VCaP (cell line): ENCODE measurements around the gene RBM12.

ENCODE experiments used
- H3K27ac ChIP-seq: fragments of 450-650 bp; 2 replicates; pipeline ENCODE4 v1.5.1; 2017
- TF ChIP-seq, protein P1 (sequence below): fragments of 450-650 bp; conservative IDR thresholded peaks from 2 replicates; pipeline ENCODE4 v1.5.1; 2017; ENCODE audit warnings: mild to moderate bottlenecking, moderate library complexity

Gene RBM12

DNA sequence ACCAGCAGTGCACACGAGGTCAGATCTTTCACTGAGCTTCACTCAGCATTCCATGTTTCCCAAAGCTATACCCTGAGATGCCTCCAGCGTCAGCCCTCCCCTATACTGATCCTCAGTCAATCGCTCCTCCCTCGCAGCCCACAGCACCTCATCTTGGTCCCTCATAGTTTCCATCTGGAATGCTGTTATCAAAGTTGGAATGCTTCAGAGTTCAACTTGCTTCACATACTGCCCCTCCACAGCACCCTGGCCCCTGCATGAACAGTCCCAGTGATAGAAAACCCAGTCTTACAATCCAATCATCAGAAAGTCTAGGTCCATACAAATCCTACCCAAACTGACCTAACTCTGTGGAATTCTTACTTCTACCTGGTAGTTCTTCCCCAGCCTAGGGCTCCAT is 29.0 kb downstream of the RBM12 start:
- TF ChIP-seq, protein P1, sequence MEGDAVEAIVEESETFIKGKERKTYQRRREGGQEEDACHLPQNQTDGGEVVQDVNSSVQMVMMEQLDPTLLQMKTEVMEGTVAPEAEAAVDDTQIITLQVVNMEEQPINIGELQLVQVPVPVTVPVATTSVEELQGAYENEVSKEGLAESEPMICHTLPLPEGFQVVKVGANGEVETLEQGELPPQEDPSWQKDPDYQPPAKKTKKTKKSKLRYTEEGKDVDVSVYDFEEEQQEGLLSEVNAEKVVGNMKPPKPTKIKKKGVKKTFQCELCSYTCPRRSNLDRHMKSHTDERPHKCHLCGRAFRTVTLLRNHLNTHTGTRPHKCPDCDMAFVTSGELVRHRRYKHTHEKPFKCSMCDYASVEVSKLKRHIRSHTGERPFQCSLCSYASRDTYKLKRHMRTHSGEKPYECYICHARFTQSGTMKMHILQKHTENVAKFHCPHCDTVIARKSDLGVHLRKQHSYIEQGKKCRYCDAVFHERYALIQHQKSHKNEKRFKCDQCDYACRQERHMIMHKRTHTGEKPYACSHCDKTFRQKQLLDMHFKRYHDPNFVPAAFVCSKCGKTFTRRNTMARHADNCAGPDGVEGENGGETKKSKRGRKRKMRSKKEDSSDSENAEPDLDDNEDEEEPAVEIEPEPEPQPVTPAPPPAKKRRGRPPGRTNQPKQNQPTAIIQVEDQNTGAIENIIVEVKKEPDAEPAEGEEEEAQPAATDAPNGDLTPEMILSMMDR, result no peak
- H3K27ac ChIP-seq, result peak overlapping the region; percentile 17; the same call in 1 of the 2 replicates

DNA sequence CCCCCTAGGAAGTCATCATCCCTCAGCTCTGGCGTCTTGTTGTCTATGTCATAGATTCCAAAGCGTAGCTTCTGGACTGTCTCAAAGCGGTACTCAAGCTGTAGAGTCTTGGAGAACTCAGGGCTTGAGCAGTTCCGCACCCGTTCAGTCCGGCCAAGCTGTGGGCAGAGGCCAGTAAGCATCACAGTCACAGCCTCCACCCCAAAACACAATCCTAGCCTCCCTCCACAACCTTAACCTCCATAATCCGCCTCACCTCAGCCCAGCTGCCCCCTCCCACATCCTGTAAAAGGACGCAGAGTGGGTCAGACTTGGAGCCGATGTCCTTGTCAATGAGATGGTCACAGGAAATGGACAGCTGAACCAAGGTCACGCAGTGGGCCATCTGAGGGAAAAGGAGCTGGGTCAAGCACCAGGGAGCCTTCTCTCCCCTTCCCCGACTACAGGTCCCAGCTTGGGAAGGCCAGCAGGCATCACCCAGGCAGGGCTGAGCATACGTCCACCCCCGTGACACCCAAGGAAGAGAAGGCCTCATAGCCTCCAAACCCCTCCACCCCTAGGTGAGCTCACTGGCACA is 32.1 kb downstream of the RBM12 start:
- TF ChIP-seq, protein P1, result no peak
- no peak overlapping the region for H3K27ac ChIP-seq

DNA sequence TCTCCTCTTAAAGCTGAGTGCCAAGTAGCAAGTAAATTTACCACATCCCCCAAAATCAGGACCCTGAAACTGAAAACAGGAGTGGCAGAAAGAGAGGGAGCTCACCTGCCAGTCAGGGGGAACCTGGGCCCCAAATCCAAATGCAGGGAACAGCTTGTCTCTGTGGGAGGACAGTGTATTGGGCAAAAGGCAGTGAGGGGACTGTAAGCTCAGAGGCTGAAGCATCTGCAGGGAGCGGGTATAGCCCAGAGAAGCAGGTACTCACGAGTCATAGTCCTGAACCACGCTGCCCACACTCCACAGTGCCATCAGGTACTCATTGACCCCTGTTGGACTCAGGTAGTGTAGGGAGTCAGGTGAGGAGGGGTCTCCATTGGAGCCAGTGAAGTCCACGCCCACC is 34.1 kb downstream of the RBM12 start:
- H3K27ac ChIP-seq, result no peak overlapping the region
- TF ChIP-seq, protein P1, result no peak

DNA sequence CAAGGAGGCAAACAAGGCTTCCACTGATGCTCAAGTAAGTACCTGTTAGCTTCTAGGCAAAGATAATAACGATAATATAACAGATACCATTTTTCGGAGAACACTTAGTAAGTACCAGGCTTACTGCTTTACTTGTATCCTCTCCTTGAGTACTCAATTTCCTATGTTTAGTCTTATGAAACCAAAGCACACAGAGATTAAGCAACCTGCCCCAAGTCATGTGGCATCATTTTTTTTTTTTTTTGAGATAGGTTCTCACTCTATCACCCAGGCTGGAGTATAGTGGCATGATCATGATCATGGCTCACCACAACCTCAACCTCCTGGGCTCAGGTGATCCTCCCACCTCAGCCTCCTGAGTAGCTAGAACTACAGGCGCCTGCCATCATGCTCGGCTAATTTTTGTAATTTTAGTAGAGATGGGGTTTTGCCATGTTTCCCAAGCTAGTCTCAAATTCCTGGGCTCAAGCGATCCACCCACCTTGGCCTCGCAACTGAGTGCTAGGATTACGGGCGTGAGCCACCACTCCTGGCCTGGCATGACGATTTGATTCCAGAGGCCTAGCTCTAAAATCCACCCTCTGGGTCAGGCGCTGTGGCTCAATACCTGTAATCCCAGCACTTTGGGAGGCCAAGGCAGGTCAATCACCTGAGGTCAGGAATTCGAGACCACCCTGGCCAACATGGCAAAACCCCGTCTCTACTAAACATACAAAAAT is 35.1 kb downstream of the RBM12 start:
- TF ChIP-seq, protein P1, result no peak
- H3K27ac ChIP-seq, result no peak overlapping the region

DNA sequence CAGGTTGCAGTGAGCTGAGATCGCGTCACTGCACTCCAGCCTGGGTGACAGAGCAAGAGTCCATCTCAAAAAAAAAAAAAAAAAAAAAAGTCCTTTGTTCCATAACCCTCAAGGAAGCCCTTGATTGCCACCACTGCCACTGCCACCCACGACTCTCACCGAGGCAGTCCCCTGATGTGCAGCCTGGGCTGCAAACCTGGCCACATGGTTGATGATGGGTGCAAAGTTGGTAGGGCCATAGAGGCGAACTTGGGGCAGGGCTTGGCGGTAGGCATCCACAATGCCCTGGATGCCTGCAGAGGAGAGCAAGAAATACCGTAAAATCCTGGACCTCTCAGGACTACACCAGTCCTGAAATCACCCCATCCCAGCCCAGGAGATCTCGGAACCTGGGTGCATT is 37.6 kb downstream of the RBM12 start:
- TF ChIP-seq, protein P1, result no peak
- H3K27ac ChIP-seq, result no peak overlapping the region

DNA sequence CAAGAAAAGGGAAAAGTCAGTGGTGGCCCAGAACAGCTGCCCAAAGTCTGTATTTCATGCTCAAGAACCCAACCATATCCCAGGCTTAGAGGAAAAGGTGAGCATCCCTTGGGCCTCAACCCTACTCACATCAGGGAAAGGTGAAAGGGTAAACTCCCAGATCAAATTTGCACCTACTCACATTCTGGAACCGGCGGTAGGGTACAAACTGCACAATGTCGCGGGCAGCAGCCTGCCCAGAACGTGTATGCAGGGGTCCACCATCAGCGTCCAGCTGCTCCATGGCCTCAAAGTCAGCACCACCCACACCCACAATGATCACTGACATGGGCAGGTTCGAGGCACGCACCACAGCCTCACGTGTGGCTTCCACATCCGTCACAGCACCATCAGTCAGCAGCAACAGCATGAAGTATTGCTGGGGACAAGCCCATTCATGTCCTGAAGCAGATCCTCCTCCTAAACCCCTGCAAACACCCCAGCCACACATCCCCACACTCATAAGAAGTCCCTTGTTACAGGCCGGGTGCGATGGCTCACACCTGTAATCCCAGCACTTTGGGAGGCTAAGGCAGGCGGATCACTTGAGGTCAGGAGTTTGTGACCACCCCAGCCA is 38.2 kb downstream of the RBM12 start:
- no peak overlapping the region for H3K27ac ChIP-seq
- TF ChIP-seq, protein P1, result no peak

DNA sequence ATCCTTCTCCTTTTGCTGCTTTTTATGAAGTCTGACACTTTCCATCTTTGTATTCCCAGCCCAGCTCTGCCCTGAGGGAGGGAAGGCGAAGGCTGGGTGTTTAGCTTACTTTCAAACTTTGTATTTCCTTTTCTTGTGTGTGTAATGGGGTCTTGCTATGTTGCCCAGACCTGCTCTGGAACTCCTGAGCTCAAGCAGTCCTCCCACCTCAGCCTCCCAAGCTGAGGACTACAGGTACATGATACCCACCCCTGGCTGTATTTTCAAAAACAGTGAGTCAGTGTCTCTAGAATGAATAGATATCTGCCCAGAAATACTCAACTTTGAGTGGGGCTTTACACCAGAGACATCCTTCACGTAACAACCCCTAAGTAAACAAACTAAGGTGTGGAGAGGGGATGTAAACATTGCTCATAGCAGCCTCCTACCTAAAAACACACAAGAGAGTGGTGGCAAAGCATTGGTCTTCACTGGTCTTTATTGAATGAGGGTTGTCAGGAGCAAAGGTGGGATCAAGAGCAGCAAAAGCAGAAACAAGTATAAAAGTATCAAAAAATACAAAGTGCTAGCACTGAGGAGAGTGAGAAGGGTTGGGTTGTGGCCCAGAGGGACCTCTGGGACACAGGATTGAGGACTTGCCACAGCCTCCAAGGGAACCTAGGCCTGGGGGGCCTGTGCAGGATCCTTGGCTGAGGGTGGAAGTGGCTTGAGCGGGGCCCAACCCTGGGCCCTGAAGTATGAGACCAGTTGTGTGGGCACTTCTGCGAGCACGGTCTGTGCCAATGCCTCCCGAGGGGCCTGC is 38.9 kb downstream of the RBM12 start:
- TF ChIP-seq, protein P1, result no peak
- H3K27ac ChIP-seq, result no peak overlapping the region
